ENCODE results near the gene NF1. TPM values are rescaled to one million over a fixed set of nuclear protein-coding genes. Genes with fewer than 3 reads are reported as not detected.
"Not testable (repeated sequence)": the region's sequence is repeated elsewhere in the genome, so short reads cannot be mapped to it uniquely, and the experiment has no call there.

NF1 gene
- total RNA-seq, 2 donors from 2014 or later: 38.5 to 49.1 TPM

DNA sequence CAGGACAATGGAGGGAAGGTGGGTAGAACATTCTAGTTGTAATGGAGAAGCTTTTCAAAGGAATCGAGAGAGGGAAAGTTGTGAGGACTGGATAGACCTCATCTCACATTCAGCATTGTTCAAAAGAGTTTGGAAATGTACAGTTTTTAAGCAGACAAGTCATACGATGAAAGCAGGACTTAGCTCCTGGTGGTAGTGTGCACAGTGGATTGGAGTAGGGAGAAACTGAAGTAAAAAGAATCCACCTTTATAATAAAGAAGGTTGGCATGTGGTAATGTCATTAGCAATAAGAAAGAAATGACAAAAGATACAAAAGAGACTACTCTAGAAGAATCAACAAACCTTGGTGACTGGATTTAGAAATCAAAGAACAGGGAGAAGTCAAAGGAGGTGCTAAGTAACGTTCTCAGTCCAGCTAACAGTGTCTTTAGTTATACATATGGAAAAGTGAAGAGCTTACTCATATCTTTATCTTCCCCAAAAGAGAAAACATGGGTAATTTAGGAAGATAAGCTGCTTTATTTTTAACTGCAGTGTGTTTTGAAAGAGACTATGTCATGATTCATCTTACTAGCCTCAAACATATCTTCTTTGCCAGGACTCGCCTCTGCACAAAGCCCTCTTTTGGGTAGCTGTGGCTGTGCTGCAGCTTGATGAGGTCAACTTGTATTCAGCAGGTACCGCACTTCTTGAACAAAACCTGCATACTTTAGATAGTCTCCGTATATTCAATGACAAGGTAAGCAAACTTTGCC lies 245.3 kb downstream of the NF1 start:
- Histone ChIP-seq H3K4me1 (no peaks in the 10 kb centered on the region), H3K27me3 (no peaks in the 10 kb centered on the region), H3K36me3 (peaks cover 5% of the 10 kb centered on the region), H3K9me3 (no peaks in the 10 kb centered on the region), H3K4me3 (no peak overlapping the region), H3K27ac (no peak overlapping the region), H3K9ac (ENCODE audit: low read depth in 2 of 2, low read length in 2 of 2) (no peak overlapping the region)
- DNase-seq: no peak
- TF ChIP-seq, protein P1, sequence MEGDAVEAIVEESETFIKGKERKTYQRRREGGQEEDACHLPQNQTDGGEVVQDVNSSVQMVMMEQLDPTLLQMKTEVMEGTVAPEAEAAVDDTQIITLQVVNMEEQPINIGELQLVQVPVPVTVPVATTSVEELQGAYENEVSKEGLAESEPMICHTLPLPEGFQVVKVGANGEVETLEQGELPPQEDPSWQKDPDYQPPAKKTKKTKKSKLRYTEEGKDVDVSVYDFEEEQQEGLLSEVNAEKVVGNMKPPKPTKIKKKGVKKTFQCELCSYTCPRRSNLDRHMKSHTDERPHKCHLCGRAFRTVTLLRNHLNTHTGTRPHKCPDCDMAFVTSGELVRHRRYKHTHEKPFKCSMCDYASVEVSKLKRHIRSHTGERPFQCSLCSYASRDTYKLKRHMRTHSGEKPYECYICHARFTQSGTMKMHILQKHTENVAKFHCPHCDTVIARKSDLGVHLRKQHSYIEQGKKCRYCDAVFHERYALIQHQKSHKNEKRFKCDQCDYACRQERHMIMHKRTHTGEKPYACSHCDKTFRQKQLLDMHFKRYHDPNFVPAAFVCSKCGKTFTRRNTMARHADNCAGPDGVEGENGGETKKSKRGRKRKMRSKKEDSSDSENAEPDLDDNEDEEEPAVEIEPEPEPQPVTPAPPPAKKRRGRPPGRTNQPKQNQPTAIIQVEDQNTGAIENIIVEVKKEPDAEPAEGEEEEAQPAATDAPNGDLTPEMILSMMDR (IDR thresholded peaks at IDR 0.05): no peak
- intact Hi-C loops (cut with DNase I): no loop called here

DNA sequence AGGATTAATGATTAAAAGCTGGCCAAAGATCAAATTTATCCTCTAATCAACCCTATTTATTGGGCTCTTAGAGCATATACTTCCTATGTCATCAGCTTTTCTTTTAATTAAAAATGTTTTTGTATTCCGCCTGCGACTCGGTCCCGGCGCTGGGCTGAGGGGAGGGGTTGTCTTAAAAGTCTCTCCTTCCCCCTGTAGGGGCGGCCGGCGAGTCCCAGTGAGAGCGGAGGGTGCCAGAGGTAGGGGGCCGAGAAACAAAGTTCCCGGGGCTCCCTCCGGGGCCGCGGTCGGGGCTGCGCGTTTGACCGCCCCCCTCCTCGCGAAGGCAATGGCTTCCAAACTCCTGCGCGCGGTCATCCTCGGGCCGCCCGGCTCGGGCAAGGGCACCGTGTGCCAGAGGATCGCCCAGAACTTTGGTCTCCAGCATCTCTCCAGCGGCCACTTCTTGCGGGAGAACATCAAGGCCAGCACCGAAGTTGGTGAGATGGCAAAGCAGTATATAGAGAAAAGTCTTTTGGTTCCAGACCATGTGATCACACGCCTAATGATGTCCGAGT lies 250.5 kb downstream of the NF1 start:
- H3K27ac ChIP-seq; H3K9ac ChIP-seq (ENCODE audit: low read depth in 2 of 2, low read length in 2 of 2); H3K9me3 ChIP-seq; H3K4me1 ChIP-seq; H3K4me3 ChIP-seq; intact Hi-C loops (cut with DNase I); H3K27me3 ChIP-seq; H3K36me3 ChIP-seq; DNase-seq: not testable (repeated sequence)

DNA sequence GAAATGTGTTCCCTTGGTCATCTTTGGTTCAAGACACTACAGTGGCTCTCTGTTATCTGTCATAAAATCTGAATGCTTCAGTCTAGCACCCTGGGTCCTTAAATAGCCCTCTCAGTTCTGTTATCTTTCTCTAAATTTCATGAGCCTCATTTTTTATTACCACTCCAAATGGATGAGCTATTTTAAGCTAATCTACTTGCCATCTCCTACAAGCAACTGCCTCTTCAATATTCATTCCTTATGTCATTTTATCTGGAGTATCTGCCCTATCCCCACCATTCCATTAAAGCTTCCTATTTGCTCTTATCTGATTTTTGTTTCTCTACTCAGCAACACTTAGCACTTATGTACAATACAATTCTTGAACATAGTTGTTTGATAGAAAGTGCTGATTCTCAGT lies 254.7 kb downstream of the NF1 start:
- TF ChIP-seq, protein P1 (IDR thresholded peaks at IDR 0.05): no peak
- no peaks in the 10 kb centered on the region for H3K36me3 ChIP-seq

DNA sequence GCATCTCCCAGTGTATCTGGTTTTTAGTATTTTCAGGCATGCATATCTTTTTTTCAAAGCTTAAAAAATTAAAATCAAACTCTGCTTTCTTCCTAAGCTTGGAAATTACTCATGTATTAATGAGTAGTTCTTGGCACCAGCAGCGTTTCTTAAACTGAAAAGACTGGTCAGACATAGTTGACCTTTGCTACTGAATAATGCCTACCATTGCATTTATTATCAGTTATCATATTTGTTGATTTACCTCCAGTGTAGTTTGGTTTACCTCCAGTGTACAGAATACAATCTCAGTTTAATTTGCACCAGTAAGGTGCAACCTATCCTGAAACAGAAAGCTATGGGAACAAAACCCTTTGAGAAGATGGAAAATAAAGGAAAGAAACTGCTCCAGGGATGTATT lies 261.2 kb downstream of the NF1 start:
- no peak for DNase-seq
- TF ChIP-seq, protein P1 (IDR thresholded peaks at IDR 0.05): no peak
- intact Hi-C loops (cut with DNase I): no loop called here

More for the DNA sequence above, 254.7 kb downstream of the NF1 start:
- H3K27me3 ChIP-seq: no peaks in the 10 kb centered on the region
- intact Hi-C loops (cut with DNase I): no loop called here
- H3K4me3 ChIP-seq: no peak overlapping the region
- DNase-seq: no peak
- H3K4me1 ChIP-seq: no peaks in the 10 kb centered on the region
- no peak overlapping the region for H3K27ac ChIP-seq
- no peak overlapping the region for H3K9ac ChIP-seq (ENCODE audit: low read depth in 2 of 2, low read length in 2 of 2)
- no peaks in the 10 kb centered on the region for H3K9me3 ChIP-seq

DNA sequence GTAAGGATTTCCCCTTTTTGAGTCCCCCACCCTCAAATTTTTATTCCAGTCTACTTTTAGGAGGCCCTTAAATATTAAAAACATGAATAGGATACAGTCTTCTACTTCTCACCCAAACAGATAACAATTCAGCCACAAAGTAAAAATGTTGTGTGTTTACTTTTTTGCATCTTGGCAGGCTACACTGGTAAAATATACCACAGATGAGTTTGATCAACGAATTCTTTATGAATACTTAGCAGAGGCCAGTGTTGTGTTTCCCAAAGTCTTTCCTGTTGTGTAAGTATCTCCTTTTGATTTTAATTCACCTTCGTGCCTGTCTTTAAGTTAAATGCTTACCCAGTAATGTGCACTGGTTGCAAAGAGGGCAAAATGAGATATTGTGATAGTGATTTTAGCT lies 262.3 kb downstream of the NF1 start:
- no peaks in the 10 kb centered on the region for H3K27me3 ChIP-seq
- H3K27ac ChIP-seq: no peak overlapping the region
- TF ChIP-seq, protein P1 (IDR thresholded peaks at IDR 0.05): no peak
- H3K36me3 ChIP-seq: peaks cover 4% of the 10 kb centered on the region
- no peak for DNase-seq
- intact Hi-C loops (cut with DNase I): no loop called here
- H3K4me3 ChIP-seq: no peak overlapping the region
- H3K4me1 ChIP-seq: no peaks in the 10 kb centered on the region
- no peak overlapping the region for H3K9ac ChIP-seq (ENCODE audit: low read depth in 2 of 2, low read length in 2 of 2)
- no peaks in the 10 kb centered on the region for H3K9me3 ChIP-seq

More for the DNA sequence above, 261.2 kb downstream of the NF1 start:
- Histone ChIP-seq H3K36me3 (peaks cover 4% of the 10 kb centered on the region), H3K4me3 (no peak overlapping the region), H3K9me3 (no peaks in the 10 kb centered on the region), H3K4me1 (no peaks in the 10 kb centered on the region), H3K9ac (ENCODE audit: low read depth in 2 of 2, low read length in 2 of 2) (no peak overlapping the region), H3K27ac (no peak overlapping the region), H3K27me3 (no peaks in the 10 kb centered on the region)

DNA sequence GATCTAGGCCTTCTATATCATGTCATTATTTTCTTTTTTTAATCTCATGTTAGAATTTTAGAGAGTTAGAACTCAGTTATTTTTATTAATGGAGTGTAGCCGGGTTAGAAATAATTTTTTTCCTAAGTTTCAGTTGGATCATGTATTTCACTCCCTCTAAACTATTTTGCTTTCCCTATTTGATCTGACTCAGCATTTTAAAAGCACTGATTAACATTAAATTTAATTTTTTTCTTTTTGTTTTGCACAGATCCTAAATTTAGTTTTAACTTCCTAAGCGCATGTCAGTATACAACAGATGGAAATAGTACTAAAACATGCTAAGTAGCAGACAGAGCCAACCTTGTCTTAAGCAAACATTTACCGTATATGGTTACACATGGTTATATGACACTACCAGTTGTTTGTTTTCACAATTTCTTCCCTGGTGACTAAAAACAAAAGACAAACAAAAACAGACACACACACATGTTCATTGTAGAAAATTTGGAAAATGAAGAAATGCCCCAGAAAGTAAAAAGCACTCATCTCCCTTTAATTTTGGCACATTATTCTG lies 263.1 kb downstream of the NF1 start:
- Histone ChIP-seq H3K9me3 (no peaks in the 10 kb centered on the region), H3K27me3 (no peaks in the 10 kb centered on the region), H3K36me3 (peaks cover 4% of the 10 kb centered on the region), H3K27ac (no peak overlapping the region), H3K9ac (ENCODE audit: low read depth in 2 of 2, low read length in 2 of 2) (no peak overlapping the region), H3K4me3 (no peak overlapping the region), H3K4me1 (no peaks in the 10 kb centered on the region)
- DNase-seq: no peak
- intact Hi-C loops (cut with DNase I): no loop called here
- TF ChIP-seq, protein P1 (IDR thresholded peaks at IDR 0.05): no peak

All from colonic mucosa (tissue), 4 donors.